D721Med (cell line): Measurements from ENCODE around the gene CCR3.
A peak's percentile ranks its signal among the peaks of the same experiment; 100 is the strongest.
"Not testable (repeated sequence)": the region's sequence is repeated elsewhere in the genome, so short reads cannot be mapped to it uniquely, and the experiment has no call there.

Experiments
- DNase-seq: peaks from one replicate; pipeline ENCODE4 v3.0.0; 2011; ENCODE audit warnings: low spot score; ENCODE audit not compliant: insufficient read length
- FAIRE-seq: peaks from 2 replicates; lab custom pipeline; 2011; peaks lifted over from hg19 to GRCh38; lab: Jason Lieb, UNC
- CTCF ChIP-seq: IDR thresholded peaks from 2 replicates; pipeline ENCODE4 v1.5.1; 2012; ENCODE audit warnings: mild to moderate bottlenecking, control low read depth; ENCODE audit not compliant: insufficient read depth; ENCODE audit errors: missing control alignments

The CCR3 gene

GRCh38 chr3:46202535-46202934, 39.7 kb upstream of the CCR3 start:
- TF ChIP-seq CTCF = no peak
- no peak for FAIRE-seq
- DNase-seq = no peak

DNA sequence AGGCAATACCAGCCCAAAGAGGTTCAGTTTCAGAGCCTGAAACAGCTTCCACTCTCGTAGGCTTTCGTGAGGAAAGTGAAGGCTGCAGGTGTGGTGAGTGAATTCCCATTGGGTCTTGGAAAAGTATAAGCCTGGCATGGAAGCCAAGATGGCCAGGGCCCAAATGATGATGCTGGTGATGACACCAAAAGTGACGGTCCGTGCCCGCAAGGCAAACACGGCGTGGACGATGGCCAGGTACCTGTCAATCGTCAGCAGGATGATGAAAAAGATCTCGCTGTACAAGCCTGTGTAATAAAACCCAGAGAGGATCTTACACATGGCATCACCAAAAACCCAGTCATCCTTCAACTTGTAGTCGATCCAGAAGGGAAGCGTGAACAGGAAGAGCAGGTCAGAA, 38.6 kb upstream of the CCR3 start:
- no peak for TF ChIP-seq CTCF
- FAIRE-seq = no peak
- DNase-seq = no peak

DNA sequence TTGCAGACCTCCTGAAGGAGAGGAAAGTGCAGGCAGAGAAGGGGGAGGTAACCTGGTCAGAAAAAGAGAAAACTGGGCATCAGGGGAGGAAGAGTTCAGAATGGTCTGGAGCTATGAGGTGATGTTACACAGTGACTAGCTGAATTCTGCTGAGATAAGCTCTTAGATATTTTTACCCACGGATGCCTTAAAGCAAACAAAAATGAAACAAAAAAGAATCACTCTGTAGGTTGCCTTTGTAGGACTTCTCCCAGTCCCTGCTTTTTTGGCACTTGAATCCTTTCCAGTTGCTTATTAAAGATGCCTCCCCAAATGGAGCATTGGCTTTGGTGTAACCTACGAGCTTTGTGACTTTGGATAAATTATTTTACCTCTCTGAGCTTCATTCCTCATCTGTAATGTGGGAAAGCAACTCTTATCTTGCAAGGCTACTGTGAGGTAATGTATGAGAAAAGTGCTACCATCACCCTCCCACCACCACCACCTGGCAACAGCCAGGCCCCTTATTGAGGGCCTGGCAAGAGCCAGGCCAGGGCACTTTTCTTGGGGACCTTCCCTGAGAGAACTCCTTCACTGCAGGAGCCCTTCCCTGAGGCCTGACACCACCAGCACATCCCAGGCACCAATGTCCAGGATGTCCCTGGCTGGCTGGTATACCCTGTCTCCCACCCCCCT, 36.8 kb upstream of the CCR3 start:
- no peak for TF ChIP-seq CTCF
- no peak for DNase-seq
- no peak for FAIRE-seq

DNA sequence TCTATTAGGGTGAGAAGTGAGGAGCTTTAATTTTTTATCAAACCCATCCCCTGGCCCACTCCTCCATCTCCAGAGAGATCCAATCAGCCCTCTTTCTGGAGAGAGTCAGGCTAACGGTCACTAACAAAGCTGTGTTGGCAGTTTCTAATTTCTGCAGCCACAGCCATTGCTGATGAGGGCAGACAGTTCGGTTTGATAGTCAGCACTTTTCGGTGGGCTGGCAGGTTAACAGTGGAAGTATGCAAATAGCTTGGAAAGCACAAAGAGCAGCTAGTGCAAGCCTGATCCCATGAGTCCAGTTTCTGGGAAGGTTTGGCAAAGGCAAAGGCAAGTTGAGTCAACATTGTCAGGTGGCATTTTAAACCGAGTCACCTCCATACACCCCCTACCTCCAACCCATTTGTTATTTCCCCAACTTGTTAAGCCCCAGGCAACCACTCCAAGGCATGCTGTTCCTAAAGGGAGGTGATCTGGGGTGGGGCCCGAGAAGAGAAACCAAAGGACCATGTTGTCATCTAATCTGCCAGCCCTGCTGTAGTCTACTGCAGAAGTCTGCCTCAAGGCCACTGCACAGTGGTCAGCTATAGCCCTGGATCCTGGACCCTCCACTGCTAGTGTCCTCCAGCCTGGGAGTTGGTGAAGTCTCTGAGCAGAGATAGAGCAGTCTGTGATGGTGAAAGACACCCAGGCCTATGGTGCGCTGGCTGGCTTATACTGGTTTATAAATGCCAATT, 35.8 kb upstream of the CCR3 start:
- TF ChIP-seq CTCF = no peak
- FAIRE-seq (no peak), DNase-seq (no peak)

GRCh38 chr3:46207514-46207913, 34.7 kb upstream of the CCR3 start:
- not testable (repeated sequence) for FAIRE-seq, DNase-seq

DNA sequence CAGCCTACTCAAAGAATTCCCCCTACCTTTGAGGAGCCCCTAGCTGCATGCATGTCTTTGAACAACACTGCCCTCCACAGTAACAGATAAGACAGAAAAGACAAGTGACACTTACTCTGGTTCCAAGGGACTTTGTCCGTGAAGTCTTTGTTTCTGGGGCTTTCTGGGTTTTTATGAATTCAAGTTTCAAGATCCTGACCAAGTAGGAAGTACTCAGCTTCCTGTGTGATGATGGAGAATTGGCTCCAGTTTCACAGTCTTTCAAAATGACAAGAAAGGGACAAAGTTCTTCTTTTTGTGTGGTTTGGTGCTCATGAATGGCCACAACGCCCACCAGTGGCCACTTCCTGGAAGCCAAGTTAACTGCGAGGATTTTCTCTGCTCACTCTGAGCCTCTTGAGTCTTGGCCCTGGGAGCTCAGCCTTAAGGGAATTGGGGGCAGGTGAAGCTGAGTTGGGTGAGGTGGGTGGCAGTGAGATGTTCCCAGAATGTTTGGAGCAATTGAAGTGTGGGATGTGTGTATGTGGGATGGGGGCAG, 34.0 kb upstream of the CCR3 start, which contains the start of gene CCR1:
Gene CCR1, minus strand, starts transcription at position 147 of the 538 bp plus-strand sequence. CDS start 4,000 bp downstream, outside the sequence.
- peak; percentile 25 for TF ChIP-seq CTCF
- no peak for FAIRE-seq
- no peak for DNase-seq

- DNase-seq = no peak
- FAIRE-seq = no peak
- no peak for TF ChIP-seq CTCF
These were observed 33.2 kb upstream of the CCR3 start for GRCh38 chr3:46209053-46209452.
